Renal cortical epithelial cell (primary cell): Measurements from ENCODE around the gene COQ7. TPM values are rescaled to one million over a fixed set of nuclear protein-coding genes. Genes with fewer than 3 reads are reported as not detected.

Source experiments
- DNase-seq: peaks from one replicate; pipeline ENCODE4 v3.0.0-alpha.2; 2011; ENCODE audit warnings: low read depth
- total RNA-seq: library from RNA; depleted of rRNA; stranded (reverse); fragments of >200 nt; gene quantifications from 2 replicates; pipeline ENCODE4 v1.2.3, GENCODE V29; 2014

Gene COQ7
- total RNA-seq, 1 donor from 2014 or later: 28.1 TPM

GRCh38 chr16:19086322-19087199, 19.1 kb downstream of the COQ7 start:
- peak; percentile 15 for DNase-seq

- DNase-seq: no peak
These were observed 21.0 kb downstream of the COQ7 start for GRCh38 chr16:19088341-19088916.

GRCh38 chr16:19089410-19089955, 22.1 kb downstream of the COQ7 start:
- DNase-seq: no peak

- DNase-seq: no peak
These were observed 23.5 kb downstream of the COQ7 start for GRCh38 chr16:19090916-19091315.

- no peak for DNase-seq
These were observed 25.4 kb downstream of the COQ7 start for GRCh38 chr16:19092653-19093410.

GRCh38 chr16:19093631-19094541, 26.5 kb downstream of the COQ7 start:
- DNase-seq: no peak

- DNase-seq: no peak
These were observed 27.3 kb downstream of the COQ7 start for GRCh38 chr16:19094542-19095365.

GRCh38 chr16:19095654-19096053, 28.2 kb downstream of the COQ7 start:
- DNase-seq: peak; percentile 80

- DNase-seq: no peak
These were observed 30.8 kb downstream of the COQ7 start for GRCh38 chr16:19098173-19098572.

GRCh38 chr16:19102187-19102872, 34.9 kb downstream of the COQ7 start:
- no peak for DNase-seq

- no peak for DNase-seq
These were observed 37.2 kb downstream of the COQ7 start for GRCh38 chr16:19104607-19105006.

GRCh38 chr16:19105131-19105530, 37.7 kb downstream of the COQ7 start:
- no peak for DNase-seq

GRCh38 chr16:19105891-19106624, 38.6 kb downstream of the COQ7 start:
- no peak for DNase-seq

- no peak for DNase-seq
These were observed 39.2 kb downstream of the COQ7 start for GRCh38 chr16:19106625-19107020.

GRCh38 chr16:19108409-19109287, 41.2 kb downstream of the COQ7 start:
- no peak for DNase-seq

- DNase-seq: no peak
These were observed 41.9 kb downstream of the COQ7 start for GRCh38 chr16:19109288-19109664.

GRCh38 chr16:19110537-19111360, 43.3 kb downstream of the COQ7 start:
- DNase-seq: no peak
